NCI-H2196 treated with DMSO at 0.1 percent for 48 hours (cell line): Measurements from ENCODE around the gene TRIM46.

Experiments used
- DNase-seq: peaks from one replicate; lab custom pipeline; 2025; ENCODE audit not compliant: unreplicated experiment; lab: John Stamatoyannopoulos, UW

Gene TRIM46, protein sequence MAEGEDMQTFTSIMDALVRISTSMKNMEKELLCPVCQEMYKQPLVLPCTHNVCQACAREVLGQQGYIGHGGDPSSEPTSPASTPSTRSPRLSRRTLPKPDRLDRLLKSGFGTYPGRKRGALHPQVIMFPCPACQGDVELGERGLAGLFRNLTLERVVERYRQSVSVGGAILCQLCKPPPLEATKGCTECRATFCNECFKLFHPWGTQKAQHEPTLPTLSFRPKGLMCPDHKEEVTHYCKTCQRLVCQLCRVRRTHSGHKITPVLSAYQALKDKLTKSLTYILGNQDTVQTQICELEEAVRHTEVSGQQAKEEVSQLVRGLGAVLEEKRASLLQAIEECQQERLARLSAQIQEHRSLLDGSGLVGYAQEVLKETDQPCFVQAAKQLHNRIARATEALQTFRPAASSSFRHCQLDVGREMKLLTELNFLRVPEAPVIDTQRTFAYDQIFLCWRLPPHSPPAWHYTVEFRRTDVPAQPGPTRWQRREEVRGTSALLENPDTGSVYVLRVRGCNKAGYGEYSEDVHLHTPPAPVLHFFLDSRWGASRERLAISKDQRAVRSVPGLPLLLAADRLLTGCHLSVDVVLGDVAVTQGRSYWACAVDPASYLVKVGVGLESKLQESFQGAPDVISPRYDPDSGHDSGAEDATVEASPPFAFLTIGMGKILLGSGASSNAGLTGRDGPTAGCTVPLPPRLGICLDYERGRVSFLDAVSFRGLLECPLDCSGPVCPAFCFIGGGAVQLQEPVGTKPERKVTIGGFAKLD

DNA sequence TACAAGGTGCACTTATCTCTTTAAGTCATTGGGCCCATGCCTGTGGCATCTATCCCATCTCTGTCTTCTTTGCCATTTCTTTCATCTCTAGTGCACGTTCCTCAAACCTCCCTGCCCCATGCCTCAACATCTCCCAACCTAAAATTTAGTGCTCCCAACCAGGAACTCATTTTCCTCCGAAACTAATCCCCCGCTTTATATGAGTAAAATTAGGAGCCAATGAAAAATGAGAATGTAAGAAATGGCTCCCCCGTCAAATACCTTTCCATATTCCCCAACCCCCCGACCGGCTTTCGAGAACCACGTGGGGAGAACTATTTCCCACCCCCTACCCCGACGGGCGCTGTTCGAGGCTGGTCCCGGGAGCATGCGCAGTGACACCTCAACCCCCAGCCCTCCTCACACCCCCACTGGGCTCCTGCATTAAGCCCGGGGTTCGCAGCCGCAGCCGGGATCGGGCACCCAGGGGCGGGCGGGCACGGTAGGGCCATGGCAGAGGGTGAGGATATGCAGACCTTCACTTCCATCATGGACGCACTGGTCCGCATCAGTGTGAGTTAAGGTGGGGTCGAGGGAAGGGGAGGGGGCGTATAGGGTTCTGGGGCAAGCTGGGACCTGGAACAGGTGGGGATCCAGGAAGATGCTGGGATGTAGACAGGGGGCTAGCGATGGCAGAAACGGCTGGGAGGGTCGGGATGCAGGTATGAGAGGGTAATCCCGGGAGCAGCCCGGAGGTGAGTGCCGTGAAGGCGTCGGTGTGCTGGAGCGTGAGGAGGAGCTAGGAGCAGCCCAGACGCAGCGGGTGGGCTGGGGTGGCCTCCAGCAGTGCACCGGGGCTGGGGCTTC, at the start of gene TRIM46:
TRIM46 (plus strand) TSS at position 372 of the 846 bp plus-strand sequence; CDS start at position 490, 118 bp downstream.
- DNase-seq, result peak; percentile 66

DNA sequence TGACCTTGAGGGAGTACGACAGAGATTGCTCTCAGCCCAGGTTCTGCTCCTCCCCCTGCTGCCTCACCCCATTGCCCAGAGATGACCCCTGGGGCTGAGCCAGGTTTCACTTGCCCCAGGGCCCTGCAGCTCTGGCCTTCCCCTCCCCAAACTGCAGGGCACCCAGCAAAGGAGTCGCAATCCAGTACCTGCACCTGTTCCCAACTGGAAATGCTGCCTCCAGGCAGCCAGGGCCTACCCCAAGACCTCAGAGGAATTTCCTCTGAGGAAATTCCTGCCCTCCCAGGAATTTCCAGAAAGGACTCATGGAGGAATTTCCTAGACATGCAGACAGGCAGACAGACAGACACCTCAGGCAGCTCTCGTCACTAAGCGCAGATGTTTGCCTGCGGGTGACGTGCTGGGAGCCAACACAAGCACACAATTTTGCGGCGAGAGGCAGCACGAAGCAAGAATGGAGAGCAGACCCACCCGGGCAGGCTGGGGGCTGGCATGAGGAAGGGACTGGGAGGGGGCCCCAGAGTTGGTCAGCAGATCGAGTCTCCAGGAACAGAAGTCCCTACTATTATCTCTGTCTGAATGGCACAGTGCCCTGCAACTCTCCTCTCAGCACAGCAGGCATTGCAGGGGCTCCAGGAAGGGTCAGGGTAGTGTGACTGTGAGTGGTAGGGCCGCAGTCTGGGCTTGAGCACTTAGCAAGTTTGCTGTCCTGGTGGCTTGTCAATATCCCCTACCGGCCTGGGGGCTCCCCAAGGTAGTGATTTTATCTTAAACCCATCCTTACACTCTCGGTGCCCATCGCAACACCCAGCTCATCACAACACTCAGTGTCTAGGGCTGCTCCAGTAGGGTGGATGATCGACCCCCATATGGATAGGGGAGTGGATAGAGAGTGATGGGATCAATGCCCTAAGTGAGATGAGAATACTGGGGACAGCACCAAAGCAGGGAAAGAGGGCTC, 48.9 kb upstream of the TRIM46 start:
- DNase-seq, result no peak

DNA sequence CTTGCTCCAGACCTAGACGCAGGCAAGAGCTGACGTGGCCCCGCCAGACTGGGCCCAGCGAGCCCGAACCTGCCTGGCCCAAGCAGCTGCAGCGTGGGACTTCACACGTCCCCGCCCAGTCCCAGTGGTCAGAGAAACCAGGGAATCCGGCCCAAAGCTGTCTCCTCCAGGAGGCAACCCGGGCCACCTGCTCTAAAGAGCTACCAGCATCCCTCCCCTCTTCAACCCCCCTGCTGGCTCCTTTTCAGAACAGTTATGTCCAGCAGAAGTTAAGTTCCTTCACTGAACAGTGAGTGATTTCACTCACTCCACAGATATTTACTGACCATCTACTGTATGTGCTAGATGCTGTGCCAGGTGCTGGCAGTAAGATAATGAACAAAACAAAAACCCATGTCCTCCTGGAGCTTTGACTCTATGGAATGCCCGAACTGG, 48.1 kb upstream of the TRIM46 start:
- no peak for DNase-seq

DNA sequence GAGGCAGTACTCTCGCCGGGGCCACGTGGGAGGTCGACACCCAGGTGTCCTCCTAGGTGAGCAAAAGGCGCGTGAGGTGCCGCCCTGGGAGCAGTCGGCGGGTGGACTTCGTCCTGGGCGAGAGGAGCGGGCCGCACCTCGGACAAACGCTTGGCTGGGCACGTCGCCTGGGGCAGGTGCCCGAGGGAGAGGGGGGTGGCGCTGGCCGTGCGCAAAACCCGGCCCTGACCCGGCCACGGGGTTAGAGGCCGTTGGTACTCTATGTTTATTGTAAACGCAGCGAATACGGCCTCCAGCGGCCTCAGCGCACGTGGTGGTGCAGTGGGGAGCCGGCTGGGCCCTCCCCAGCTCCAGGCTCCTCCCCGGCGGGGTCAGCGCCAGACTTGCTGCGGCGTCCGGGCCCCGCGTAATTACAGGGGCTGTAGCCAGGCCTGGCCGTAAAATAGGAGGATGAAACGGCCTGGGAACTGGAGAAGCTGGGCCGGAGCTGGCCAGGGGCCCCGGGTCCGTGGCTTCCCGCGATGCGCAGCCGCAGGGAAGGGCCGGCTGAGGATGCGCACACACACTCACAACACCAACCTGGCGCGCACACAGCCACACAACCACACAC, 47.6 kb upstream of the TRIM46 start:
- DNase-seq, result peak; percentile 63

DNA sequence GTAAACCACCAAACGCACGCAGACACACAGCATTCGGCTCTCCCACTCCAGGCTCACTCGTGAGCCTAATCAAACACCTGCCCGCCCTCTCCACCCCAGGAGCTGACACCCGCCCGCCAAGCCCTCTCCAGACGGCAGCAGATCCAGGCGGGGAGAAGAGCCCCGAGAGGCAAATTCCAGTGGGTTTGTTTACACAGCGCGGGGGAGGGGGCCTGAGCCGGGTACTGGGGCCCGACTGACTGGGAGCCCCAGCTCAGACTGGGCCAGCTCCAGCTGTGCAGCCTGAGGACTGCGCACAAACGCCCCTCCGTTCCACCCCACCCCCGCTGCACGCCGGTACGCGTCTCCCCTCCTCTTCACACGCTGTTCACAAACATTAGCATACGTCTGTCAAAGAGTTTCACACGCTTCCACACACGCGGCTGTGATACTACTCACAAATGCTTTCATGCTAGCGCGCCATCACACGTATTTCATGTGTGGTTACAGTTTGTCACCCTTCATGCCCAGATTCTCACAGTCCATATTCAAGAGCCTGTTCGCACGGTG, 47.0 kb upstream of the TRIM46 start:
- peak; percentile 62 for DNase-seq

DNA sequence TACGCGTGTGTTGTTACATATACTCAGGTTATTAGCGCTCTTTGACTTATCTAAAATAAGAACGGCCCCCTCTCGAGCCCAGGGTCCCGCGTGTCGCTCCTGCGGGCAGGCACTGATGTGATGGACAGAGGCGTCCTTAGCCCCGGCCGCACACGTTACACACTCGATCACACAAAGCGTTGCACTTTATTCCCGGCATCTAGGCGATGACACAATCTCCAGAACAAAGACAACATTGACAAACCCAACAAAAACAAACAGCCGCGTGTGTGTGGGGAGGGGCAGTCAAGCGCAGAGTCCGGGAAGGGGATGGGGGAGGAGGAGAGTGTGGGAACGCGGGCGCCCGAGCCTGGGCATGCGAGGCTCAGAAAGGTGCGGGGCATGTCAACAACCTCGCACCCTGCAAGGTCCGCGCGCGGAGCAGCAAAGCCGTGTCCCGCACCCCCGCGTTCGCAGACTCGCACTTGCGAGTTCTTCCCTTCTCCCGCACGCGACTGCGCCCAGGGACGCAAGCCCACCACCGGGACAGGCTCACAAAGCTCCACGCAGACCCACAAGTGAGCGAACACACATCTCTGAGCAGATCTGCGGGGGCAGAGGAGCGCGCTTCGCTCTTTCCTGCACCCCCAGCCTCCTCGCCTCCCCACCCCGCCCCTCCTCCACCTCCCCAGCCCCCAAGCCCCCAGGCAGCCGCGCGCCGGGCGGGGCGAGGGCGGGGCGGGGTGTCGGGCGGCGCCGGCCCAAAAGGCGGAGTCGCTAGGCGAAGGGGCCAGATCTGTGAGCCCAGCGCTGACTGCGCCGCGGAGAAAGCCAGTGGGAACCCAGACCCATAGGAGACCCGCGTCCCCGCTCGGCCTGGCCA, 46.3 kb upstream of the TRIM46 start, which contains the start of gene EFNA1:
EFNA1 (plus strand) TSS at position 772 of the 862 bp plus-strand sequence. CDS start 102 bp downstream, outside the sequence.
- peak; percentile 24 for DNase-seq

- DNase-seq, result no peak
These were observed 45.5 kb upstream of the TRIM46 start for GRCh38 chr1:155127967-155128754.

DNA sequence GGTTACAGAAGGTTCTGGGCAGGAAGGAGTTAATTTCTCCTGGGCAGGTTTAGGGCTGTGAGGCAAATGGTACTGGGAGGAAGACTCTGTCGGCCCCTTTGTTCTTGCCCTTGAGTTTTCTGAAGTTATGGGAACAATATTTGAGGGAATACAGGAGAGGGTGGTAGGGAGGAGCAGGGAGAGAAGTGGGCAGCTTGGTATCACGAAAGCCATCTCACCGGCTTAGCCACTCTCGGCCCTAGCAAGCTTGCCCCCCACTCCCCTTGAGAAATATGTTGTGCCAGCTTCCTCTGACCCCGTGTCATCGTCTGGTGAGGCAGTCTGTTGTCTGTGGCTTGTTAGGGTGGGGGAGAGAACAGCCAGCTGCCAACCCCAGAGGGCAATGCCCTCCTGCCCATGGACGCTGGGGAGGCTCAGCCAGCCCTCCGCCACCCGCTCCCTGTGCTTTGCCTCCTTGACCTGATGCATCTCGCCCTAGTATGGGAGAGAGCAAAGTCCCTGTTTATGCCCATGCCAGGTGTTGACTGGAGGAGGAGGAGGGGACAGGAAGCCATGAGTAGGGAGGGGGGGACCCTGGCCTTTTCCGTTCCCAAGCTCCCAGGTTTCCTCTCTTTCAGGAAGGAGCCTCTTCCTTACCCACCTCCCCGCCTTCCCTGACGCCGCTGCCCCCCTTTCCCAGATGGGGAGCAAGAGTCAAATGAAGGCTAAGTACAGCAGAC, 44.7 kb upstream of the TRIM46 start:
- no peak for DNase-seq

DNA sequence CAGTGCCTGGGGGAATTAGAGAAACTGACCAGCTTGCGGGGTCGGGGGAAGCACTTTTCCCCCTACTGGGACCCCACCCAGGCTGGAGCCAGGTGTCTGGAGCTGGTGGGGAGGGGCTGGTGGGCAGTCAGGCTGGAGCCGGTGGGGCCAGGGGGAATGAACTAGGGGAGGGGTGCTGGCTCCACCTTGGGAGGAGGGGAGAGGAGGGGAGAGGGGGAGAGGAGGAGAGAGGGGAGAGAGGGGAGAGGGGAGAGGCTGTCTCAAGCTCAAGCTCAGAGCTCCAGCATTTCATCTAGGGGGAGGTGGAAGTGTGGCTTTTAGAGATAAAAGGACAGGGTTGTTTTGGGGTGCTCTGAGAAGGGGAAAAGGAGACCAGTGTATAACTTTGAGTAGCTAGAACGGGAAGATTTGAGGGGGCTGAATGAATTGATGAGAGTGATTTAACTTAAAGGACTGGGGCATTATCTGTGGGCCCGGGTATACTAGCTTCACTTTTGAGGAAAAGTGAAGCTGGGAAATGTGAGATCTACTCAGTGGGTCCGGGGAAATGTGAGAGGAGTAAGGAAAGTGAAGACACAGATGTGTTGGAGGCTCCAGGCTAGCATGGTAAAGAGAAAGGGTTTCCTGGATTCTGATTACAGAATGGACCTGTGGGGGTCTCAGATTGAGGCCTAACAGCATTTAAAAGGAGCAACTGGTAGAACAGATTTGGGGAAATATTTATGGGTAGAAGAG, 43.2 kb upstream of the TRIM46 start:
- no peak for DNase-seq

- DNase-seq, result no peak
These were observed 42.4 kb upstream of the TRIM46 start for GRCh38 chr1:155131285-155131684.

DNA sequence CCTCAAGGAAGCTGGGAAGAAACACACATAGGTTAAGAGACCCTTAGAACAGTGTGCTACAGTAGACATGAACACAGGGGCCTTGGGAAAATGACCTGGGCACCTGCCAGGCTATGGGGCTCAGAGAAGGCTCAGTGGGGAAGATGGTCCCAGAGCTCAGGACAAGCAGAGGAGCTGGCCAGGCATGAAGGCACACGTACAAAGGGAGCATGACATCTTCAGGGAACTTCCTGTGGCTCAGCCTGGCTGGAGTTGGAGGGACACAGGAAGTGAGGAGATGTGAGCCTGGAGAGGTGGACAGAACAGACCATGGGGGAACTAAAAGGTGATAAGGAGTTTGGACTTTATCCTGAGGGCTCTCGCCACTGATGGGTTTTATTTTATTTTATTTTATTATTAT, 41.8 kb upstream of the TRIM46 start:
- no peak for DNase-seq

DNA sequence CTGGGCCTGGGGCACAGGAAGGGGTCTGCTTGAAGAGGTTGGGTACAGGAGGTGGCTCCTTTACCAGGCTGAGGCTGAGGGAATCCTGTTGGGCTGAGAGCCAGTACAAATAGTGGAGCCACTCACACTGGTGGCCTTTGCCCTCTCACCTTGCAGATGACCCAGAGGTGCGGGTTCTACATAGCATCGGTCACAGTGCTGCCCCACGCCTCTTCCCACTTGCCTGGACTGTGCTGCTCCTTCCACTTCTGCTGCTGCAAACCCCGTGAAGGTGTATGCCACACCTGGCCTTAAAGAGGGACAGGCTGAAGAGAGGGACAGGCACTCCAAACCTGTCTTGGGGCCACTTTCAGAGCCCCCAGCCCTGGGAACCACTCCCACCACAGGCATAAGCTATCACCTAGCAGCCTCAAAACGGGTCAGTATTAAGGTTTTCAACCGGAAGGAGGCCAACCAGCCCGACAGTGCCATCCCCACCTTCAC, 39.8 kb upstream of the TRIM46 start:
- no peak for DNase-seq

DNA sequence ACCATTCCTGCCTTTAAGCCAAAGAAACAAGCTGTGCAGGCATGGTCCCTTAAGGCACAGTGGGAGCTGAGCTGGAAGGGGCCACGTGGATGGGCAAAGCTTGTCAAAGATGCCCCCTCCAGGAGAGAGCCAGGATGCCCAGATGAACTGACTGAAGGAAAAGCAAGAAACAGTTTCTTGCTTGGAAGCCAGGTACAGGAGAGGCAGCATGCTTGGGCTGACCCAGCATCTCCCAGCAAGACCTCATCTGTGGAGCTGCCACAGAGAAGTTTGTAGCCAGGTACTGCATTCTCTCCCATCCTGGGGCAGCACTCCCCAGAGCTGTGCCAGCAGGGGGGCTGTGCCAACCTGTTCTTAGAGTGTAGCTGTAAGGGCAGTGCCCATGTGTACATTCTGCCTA, 39.3 kb upstream of the TRIM46 start:
- no peak for DNase-seq

- peak; percentile 46 for DNase-seq
These were observed 38.7 kb upstream of the TRIM46 start for GRCh38 chr1:155134880-155135414.

DNA sequence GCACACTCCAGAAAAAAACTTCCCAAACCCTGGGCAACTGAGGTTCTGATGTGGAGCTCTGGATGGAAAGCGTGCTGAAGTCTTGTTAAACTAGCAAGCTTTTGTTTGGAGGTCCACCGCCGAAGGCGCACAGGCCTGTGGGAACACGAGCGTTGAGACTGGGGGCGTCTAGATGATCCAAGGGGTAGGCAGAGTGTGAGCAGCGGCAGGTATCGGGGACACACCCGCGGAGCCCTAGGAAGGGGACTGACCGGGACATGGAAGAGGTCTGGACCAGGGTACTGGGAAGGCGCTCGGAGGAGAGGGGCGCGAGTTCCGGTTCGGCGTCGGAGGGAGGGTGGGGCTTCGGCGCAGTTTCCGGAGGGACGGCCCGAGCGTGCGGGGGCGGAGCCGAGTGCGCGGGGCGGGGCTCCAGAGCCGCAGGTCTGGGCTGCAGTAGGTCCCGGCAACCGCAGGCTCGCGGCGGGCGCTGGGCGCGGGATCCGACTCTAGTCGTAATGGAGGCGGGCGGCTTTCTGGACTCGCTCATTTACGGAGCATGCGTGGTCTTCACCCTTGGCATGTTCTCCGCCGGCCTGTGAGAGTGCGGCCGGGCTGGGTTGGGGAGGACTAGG, 38.1 kb upstream of the TRIM46 start, which contains the start of gene SLC50A1:
SLC50A1 (plus strand) TSS at position 438 of the 614 bp plus-strand sequence; CDS start at position 498, 60 bp downstream.
- peak; percentile 91 for DNase-seq
